Skeletal muscle cell (primary cell): ENCODE results near the gene SLC35E1.
A peak's percentile ranks its signal among the peaks of the same experiment; 100 is the strongest.
"Not testable (repeated sequence)": the region's sequence is repeated elsewhere in the genome, so short reads cannot be mapped to it uniquely, and the experiment has no call there.

Experiments
- DNase-seq: peaks from one replicate; pipeline ENCODE4 v3.0.0-alpha.2; 2010; ENCODE audit warnings: low read depth
- H3K4me3 ChIP-seq: 2 replicates; pipeline ENCODE4 v1.5.1; 2011; ENCODE audit warnings: low read depth, mild to moderate bottlenecking, control low read depth, low read length, moderate library complexity

SLC35E1 gene

GRCh38 chr19:16562608-16563025 lies 9.6 kb downstream of the SLC35E1 start:
- DNase-seq: no peak
- no peak overlapping the region for H3K4me3 ChIP-seq

DNA sequence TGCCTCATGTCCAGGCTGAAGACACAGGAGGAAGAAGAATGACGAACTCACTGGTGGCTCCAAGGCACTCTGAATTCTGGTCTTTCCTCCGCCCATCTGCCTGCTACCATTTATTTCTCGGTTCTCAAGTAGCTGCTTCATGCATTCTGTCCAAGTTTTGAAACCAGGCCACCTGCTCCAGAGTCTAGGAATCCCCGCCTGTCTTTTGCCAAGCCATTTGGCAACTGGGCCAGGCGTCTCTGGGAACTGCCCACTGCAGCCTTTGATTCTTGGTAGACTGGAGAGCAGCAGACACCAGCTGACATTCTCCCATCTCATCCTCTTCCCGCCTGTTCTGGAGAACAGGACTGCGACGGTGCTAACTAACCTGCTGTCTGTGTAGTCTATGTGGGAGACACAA lies 10.8 kb downstream of the SLC35E1 start:
- H3K4me3 ChIP-seq: no peak overlapping the region
- DNase-seq: no peak

DNA sequence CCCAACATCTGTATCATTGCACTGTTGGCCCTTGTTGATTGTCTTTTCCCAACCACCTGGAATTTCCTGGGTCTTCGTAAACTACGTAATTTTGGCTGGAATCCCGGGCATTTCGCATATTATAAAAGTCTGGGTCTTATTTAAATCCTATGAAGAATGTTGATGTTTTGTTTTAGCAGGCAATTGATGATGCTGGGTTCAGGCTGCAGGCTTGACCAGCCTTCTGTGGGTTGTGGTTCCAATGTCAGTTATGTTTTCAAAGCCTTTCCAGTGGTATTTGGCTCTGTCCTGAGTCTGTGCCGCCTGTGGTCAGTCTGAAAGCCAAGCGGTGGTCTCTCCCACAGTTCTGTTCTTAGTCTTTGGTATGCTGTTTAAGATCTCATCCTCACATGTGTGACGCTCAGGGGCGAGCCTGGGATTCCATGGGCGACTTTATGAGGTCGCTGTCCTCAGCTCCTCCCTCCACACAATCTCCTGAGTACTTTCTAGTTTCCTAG lies 12.4 kb downstream of the SLC35E1 start:
- H3K4me3 ChIP-seq: no peak overlapping the region
- DNase-seq: no peak

DNA sequence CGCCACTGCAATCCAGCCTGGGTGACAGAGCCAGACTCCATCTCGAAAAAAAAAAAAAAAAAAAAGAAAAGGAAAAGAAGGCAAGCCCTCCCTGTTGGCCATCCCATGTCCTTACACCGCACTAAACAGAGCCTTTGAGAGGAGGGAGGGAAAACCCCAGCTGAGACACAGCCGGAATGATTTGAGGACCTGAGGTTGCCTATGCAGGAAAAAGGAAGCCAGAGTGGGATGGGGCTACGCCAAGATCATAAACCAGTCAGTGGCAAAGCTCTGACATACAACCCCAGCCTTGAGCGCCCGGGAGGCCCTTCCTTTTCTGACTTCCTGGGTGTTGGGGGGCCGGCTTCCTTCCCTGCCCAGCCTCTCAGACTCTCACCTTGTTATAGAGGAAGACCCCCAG lies 17.4 kb downstream of the SLC35E1 start:
- no peak overlapping the region for H3K4me3 ChIP-seq
- DNase-seq: no peak

DNA sequence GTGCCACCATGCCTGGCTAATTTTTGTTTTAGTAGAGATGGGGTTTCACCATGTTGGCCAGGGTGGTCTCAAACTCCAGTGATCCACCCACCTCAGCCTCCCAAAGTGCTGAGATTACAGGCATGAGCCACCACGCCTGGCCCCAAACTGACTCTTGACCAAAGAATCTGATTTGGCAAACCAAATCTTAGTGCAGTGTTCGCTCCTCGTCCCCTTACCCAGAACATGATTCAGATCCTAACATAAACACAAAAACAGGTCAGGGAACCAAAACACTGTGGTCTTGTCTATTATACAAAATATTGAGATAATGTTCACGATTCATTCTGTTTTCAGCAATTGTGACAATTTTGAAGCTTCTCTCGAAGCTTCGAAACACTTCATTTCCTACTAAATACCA lies 20.3 kb downstream of the SLC35E1 start:
- not testable (repeated sequence) for H3K4me3 ChIP-seq, DNase-seq

DNA sequence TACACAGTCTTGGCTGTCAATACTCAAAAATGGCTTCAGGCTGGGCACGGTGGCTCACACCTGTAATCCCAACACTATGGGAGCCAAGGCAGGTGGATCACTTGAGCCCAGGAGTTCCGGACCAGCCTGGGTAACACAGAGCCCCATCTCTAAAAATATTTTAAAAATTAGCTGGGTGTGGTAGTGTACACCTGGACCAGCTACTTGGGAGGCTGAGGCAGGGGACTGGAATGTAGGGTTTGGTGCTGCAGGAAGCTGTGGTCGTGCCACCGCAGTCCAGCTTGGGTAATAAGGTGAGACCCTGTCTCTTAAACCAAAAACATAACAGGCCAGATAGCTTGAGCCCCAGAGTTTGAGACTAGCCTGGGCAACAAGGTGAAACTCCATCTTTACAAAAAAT lies 23.3 kb downstream of the SLC35E1 start:
- DNase-seq: no peak
- H3K4me3 ChIP-seq: no peak overlapping the region

GRCh38 chr19:16544473-16545231 lies 27.6 kb downstream of the SLC35E1 start:
- H3K4me3 ChIP-seq: no peak overlapping the region
- DNase-seq: no peak

DNA sequence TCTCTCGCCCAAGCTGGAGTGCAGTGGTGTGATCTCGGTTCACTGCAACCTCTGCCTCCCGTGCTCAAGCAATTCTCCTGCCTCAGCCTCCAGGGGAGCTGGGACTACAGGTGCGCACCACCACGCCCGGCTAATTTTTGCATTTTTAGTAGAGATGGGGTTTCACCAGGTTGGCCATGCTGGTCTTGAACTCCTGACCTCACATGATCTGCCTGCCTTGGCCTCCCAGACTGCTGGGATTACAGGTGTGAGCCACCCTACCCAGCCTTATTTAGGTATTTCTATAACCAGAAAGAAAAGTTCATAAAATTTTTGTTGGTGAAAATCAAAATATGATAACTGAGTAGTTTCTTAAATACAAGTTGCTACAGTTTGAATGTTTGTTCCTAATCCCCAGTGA lies 28.5 kb downstream of the SLC35E1 start:
- H3K4me3 ChIP-seq, DNase-seq: not testable (repeated sequence)

GRCh38 chr19:16542910-16543472 lies 29.2 kb downstream of the SLC35E1 start:
- DNase-seq: no peak
- H3K4me3 ChIP-seq: peak overlapping the region; percentile 94

- peak; percentile 72 for DNase-seq
- peak within 1 kb of the TSS; percentile 94 for H3K4me3 ChIP-seq
Observed at GRCh38 chr19:16542045-16542909, 29.9 kb downstream of the SLC35E1 start, which contains the start of gene CHERP. CHERP (minus strand) TSS chr19:16542437; CDS start chr19:16542378, 59 bp downstream.

- peak overlapping the region; percentile 94 for H3K4me3 ChIP-seq
- DNase-seq: no peak
Observed at GRCh38 chr19:16541526-16542044, 30.6 kb downstream of the SLC35E1 start.

- H3K4me3 ChIP-seq: peak overlapping the region; percentile 94
- no peak for DNase-seq
Observed at GRCh38 chr19:16540948-16541347, 31.3 kb downstream of the SLC35E1 start.

DNA sequence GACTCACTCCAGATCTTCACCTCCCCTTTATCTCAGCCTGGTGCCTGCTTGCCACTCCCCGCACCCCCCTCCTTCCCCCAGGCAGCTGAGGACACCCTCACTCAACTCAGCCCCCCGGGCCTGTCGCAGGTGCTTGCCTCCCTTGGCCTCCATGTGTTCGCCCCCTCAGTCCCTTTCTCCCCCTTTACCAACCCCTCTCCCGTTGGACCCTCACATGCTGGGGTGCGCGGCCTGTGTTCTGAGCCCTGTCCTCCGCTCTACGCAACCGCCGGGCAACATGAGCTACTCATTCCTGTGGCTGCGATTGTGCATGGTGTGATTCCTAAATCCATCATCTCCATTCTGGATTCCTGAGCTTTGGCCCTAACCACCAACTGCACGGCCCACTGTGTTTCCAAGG lies 35.1 kb downstream of the SLC35E1 start:
- DNase-seq: no peak
- H3K4me3 ChIP-seq: no peak overlapping the region

GRCh38 chr19:16536130-16536529 lies 36.1 kb downstream of the SLC35E1 start:
- no peak for DNase-seq
- H3K4me3 ChIP-seq: no peak overlapping the region

- H3K4me3 ChIP-seq: no peak overlapping the region
- DNase-seq: no peak
Observed at GRCh38 chr19:16535381-16535780, 36.8 kb downstream of the SLC35E1 start.

- DNase-seq: no peak
- no peak overlapping the region for H3K4me3 ChIP-seq
Observed at GRCh38 chr19:16532440-16533234, 39.6 kb downstream of the SLC35E1 start.

DNA sequence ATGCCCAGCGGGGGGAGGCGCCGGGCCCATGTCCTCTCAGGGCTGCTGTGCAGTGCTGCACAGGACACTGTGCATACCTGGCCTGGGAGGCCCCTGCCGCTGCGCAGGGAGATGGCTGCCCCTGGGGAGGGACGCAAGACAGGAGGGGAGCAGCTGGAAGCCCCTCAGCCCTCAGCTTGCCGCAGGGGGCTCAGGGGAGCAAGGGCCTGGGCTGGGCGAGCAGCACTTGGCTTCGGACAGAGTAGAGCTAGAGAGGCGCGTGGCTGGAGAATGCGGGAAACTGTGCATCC lies 40.9 kb downstream of the SLC35E1 start:
- H3K4me3 ChIP-seq: no peak overlapping the region
- no peak for DNase-seq

- H3K4me3 ChIP-seq: no peak overlapping the region
- DNase-seq: no peak
Observed at GRCh38 chr19:16530540-16531379, 41.5 kb downstream of the SLC35E1 start.
